ENCODE results near the gene MYH14.

The MYH14 gene

GRCh38 chr19:50300051-50300450 lies 96.6 kb downstream of the MYH14 start:
- no peak for FAIRE-seq

DNA sequence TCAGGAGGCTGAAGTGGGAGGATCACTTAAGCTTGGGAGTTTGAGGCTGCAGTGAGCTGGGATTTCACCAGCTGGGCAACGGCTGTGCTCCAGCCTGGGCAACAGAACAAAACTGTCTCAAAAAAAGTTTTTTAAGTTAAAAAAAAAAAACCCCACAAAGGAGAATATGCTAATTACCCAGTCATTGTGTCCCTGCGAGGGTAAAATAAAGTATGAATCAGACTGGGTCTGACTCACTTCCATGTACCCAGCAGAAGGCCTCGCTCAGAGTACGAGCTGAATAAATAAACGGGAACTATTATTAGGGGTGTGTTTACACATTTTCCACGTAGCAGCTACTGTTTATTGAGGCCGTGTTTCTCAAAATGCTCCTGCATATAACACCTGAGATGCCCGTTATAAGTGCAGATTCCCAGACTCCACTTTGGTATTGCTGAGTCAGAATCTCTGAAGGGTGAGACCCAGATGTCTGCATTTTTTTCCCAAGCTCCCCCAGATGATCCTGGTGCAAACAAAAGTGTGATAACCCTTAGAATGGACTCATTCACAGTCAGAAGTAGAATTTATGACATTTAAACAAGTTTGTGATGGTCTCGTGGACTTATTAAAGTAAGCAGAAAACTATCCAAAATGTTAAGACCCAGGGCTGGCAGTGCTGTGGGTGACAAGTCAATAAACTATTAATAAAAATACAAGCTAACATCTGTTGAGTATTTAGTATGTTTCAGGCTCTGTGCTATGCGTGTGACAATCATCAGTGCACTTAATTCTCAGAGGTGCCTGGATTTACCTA lies 97.6 kb downstream of the MYH14 start:
- no peak for FAIRE-seq

DNA sequence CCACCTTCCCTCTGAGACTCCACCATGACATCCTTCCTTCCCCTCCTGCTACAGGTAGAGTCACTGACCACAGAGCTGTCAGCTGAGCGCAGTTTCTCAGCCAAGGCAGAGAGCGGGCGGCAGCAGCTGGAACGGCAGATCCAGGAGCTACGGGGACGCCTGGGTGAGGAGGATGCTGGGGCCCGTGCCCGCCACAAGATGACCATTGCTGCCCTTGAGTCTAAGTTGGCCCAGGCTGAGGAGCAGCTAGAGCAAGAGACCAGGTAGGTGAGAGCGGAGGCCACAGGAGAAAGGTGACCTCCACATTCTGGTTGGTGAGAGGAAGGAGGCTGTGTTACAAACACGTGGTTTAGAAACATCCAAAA lies 98.2 kb downstream of the MYH14 start:
- FAIRE-seq: no peak

DNA sequence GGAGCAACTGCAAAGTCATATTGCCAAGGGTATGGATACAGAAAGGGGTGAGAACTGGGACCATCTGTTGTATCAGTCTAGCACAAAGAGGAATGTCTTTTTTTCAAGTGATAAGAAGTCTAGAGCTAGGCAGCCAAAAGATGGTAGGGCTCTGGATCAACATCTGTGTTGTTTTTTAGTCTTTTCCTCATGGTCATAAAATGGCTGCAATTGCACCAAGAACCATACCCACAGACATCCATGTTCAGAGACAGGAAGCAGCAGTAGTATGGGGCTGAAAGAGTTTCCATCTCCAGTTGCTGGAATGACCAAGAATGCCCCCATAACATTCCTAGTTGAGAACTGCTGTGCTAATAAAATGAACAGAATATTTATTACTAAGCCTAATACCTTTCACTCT lies 100.1 kb downstream of the MYH14 start:
- FAIRE-seq: no peak

DNA sequence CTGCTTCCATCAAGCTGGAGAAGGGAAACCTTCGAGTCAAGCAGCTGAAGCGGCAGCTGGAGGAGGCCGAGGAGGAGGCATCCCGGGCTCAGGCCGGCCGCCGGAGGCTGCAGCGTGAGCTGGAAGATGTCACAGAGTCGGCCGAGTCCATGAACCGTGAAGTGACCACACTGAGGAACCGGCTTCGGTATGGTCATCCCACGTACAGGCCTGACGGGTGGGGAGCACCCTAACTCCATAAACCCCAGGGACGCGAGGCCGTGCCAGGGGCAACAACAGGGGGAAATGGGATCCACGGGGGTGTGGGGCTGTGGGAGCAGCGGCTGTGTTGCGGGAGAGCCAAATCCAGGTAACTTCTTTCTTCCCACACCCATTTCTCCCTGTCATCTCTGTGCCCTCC lies 105.6 kb downstream of the MYH14 start:
- FAIRE-seq: no peak

DNA sequence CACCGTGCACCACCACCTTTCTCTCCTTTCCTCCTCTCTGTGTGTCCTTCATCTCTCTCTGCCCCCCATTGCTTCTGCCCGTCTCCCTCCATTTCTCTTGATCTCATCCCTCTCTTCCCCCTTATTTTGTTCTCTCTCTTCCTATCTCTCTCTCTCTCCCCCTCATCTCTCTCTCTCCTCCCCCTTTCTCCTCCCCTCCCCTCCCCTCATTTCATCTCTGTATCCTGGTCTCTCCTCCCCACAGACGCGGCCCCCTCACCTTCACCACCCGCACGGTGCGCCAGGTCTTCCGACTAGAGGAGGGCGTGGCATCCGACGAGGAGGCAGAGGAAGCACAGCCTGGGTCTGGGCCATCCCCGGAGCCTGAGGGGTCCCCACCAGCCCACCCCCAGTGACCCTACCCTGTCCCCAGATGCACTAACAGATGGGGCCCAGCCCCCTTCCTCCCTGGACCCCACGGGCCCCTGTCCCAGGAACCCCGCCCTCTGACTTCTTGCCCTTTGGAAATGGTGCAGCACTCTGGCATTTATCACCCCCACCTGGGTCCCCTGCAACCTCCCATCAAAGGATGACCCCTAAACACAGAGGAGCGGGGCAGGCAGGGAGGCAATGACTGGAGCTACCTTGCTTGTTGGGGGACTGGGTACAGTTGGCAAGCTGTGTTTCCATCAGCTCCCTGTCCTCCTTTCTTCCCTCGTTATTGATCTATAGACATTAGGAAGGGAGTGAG lies 106.1 kb downstream of the MYH14 start:
- FAIRE-seq: no peak

DNA sequence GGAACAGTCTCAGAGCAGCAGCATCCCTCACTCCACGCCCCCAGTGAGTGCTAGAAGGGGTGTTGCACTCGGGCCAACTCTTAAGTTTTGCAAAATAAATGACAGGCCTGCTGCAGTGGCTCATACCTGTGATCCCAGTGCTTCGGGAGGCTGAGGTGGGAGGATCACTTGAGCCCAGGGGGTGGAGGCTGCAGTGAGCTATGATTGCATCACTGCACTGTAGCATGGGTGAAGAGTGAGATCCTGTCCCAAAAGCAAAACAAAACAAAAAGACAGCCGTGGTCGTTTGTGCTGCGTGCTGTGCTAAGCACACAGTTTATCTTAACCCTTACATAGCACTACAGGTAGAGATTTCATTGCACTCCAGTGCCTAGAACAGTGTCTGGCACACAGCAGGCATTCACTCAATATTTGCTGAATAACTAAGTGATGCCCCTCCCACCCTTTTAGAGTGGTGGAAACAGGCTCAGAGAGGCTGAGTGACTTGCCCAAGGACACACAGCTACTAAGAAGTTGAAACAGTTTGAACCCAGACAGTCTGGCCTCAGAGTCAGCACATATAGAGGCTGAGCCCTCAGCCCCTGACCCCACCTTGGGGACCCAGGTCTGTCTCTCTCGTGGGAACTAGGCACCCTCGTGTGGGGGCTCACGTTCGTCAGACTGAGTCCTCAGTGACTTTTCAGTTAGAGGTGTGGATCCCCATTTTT lies 107.5 kb downstream of the MYH14 start:
- no peak for FAIRE-seq

DNA sequence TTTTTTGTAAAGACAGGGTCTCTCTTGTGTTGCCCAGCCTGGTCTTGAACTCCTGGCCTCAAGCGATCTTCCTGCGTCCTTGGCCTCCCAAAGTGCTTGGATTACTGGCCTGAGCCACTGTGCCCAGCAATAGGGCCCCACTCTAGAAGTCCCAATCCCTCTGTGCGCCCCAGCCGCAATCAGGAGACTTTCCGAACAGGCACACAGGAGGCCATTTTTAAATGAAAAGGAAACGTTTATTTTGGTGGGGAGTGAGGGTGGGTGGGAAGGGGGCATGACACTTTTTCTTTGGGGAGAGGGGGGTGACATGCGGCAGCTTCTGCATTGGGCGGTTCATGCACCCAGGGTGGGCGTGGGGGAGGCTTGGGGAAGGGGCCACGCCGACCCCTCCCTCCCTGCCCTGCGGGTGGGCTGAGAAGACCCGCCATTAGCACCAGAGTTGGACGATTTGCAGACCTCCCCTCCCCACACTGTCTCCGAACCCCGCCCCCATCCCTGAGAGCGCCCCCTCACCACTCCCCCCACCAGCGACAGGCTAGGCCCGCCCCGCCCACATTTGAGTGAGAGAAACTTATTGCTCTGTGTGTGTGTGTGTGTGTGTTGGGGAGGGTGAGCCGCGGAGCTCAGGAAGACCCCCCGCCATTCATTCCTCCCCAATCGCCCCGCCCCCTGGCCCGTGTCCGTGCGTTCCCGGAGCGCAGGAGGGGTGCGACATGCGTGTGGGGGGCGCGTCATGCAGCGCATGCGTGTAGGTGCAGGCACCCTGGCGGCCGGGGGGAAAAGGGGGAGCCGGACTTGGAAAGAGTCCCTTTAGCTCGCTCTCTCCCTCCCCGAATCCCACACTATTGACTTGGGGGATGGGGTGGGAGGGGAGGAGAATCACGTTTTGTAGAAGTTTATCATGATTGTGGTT lies 108.6 kb downstream of the MYH14 start:
- FAIRE-seq: no peak

GRCh38 chr19:50312967-50313811 lies 109.8 kb downstream of the MYH14 start:
- FAIRE-seq: no peak

DNA sequence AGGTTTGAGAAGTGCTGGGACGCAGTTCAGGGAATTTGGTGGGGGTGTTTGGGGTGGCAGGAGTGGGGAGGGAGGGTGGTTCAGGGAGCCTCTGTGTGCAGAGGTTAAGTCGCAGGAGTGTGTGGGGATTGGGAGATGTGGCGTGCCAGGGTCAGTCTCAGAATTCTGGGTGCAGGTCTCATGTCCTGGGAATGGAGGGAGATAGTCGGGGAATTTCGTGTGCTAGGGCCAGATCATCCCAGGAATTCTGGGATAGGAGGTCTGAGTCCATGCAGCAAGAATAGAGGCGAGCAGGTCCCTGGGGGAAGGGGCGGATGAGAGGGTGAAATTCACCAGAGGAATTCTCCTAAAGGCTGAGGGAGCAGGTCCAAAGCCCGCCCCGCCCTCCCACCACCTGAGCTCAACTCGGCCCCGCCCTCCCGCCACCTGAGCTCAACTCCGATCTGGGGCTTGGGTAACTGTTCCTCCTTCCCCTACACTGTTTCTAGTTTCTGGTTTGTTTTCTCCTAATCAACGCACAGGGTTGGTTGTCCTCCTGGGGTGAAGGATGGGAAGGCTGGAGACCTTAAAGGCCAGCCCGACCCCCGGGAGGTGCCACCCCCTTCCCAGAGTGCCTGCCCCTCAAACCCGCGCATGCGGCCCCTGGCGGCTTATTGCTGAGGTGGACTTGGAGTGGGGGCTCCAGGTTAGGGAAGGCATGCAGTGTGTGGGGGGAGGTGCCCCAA lies 110.6 kb downstream of the MYH14 start:
- FAIRE-seq: no peak

GRCh38 chr19:50314724-50315708 lies 111.6 kb downstream of the MYH14 start:
- FAIRE-seq: no peak

GRCh38 chr19:50315773-50316448 lies 112.5 kb downstream of the MYH14 start:
- FAIRE-seq: no peak

DNA sequence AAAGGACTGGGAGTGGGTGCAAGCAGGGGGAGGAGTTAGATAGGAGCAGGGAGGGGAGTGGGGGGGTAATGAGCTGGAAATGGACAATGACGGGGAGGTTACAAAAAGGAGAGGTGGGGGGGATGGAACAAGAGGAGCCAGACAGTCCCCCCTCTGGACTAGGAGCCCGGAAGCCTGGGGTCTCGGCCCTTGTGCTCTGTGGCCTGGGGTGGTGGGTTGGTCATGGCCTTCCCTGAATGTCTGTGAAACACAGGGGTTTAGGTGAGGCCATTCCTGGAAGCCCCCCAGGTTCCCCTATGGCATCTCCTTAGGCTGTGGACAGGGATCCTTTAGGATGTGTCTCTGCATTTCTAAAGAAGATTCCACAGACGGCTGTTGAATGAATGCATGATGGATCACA lies 113.7 kb downstream of the MYH14 start:
- no peak for FAIRE-seq

DNA sequence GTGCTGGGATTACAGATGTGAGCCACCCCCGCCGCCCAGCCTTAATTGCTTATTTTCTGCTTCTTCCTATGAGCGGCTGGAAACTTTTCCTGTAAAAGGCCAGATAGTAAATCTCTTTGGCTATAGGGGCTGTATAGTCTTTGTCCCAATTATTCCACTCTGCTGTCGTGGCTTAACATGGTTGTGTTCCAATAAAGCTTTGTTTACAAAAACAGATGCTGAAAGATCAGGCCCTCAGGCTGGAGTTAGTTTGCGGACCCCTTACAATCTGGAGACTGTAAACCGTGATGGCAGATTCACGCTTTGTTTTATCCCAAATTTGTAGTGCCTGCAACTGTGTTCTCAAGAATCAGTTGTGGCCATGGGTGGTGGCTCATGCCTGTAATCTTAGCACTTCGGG lies 115.0 kb downstream of the MYH14 start:
- FAIRE-seq: no peak

GRCh38 chr19:50319156-50319555 lies 115.7 kb downstream of the MYH14 start:
- FAIRE-seq: no peak

- FAIRE-seq: no peak
These were observed 116.6 kb downstream of the MYH14 start for GRCh38 chr19:50320051-50320450.

DNA sequence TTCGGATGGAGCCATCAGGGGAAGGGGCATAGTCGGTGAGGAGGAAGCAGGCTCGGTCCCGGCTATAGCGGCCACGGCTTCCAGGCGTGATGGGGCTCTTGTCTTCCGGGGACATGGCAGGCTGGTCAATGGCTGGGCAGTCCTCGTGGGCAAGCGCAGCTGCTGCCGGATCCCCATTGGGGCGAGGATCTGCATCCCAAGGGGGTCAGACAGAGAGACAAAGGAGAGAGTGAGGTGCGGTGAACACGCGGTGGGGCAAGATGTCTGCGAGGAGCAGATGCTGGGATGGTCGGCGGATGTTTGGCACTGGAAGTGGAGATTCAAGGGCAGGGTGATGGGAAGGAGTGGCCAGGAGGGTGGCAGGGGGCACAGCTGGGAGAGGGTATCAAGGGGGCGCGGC lies 117.2 kb downstream of the MYH14 start:
- FAIRE-seq: no peak

GRCh38 chr19:50321831-50322230 lies 118.4 kb downstream of the MYH14 start:
- FAIRE-seq: no peak

- no peak for FAIRE-seq
These were observed 118.8 kb downstream of the MYH14 start for GRCh38 chr19:50322234-50322633.
